Nephron progenitor cell (in vitro differentiated cells): Measurements from ENCODE around the gene ZBTB43.

Source experiments
- DNase-seq: peaks from one replicate; pipeline ENCODE4 v3.0.0; 2021
- H3K27ac Mint-ChIP-seq: 2 replicates; pipeline ENCODE4 v1.8.0; 2021; ENCODE audit warnings: mild to moderate bottlenecking, moderate library complexity, mixed read lengths
- H3K27me3 Mint-ChIP-seq: 2 replicates; pipeline ENCODE4 v1.8.0; 2021; ENCODE audit warnings: mild to moderate bottlenecking, low read depth, mixed read lengths; ENCODE audit not compliant: poor library complexity
- H3K36me3 Mint-ChIP-seq: 2 replicates; pipeline ENCODE4 v1.8.0; 2021; ENCODE audit warnings: low read depth, mixed read lengths
- H3K4me1 Mint-ChIP-seq: 2 replicates; pipeline ENCODE4 v1.8.0; 2021; ENCODE audit warnings: mixed read lengths
- H3K4me3 Mint-ChIP-seq: 2 replicates; pipeline ENCODE4 v1.8.0; 2021; ENCODE audit warnings: mild to moderate bottlenecking, moderate library complexity, mixed read lengths
- H3K9me3 Mint-ChIP-seq: 2 replicates; pipeline ENCODE4 v1.8.0; 2021; ENCODE audit warnings: mild to moderate bottlenecking, moderate library complexity, mixed read lengths
- TF ChIP-seq, protein P1 (sequence below): fragments of 200-600 bp; sonication (generic); IDR thresholded peaks from 2 replicates; pipeline ENCODE4 v1.5.0; 2021; ENCODE audit warnings: antibody characterized with exemption

ZBTB43 gene, protein sequence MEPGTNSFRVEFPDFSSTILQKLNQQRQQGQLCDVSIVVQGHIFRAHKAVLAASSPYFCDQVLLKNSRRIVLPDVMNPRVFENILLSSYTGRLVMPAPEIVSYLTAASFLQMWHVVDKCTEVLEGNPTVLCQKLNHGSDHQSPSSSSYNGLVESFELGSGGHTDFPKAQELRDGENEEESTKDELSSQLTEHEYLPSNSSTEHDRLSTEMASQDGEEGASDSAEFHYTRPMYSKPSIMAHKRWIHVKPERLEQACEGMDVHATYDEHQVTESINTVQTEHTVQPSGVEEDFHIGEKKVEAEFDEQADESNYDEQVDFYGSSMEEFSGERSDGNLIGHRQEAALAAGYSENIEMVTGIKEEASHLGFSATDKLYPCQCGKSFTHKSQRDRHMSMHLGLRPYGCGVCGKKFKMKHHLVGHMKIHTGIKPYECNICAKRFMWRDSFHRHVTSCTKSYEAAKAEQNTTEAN

DNA sequence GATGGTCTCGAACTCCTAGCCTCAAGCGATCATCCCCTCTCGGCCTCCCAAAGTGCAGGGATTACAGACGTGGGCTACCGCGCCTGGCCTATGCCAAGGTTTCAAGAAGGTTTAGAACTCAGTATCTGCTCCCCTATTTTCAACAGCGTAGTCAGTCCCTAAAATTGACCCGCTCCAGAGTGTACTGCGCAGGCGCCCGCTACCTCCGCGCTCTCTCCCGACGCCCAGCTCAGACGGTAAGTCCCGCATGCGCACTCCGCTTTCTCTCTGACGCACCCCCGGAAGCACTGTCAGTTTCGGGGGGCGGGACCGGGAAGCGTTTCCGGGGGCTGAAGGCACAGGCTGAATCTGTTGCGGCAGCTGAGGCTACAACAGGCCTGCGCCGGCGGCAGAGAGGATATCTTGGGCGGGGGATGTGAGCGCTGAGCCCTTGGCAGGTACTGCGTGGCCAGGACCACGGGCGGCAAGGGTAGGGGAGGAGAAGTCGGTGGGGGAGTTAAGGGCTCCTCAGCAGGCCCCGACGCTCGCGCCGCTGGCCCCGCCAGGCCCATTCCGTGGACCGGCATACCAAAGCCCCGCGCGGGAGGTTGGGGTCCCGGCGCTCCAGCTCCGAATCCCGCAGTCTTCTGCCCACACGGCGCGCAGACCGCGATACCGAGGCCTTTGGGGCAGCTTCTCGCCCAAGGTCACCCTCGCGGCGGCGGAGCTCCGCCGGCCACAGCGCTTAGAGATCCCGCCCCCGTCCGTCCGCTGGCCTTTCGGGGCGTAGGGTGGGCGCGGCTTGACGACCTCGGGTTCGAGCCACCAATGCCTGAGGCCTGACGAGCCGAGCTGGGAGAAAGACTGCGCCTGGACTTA is at the start of gene ZBTB43:
ZBTB43 (plus strand) TSS at position 345 of the 858 bp plus-strand sequence. CDS start 27,470 bp downstream, outside the sequence.
- Mint-ChIP-seq H3K4me3 (peak within 1 kb of the TSS; percentile 96), H3K9me3 (peaks cover 5% of the 10 kb centered on the region), H3K4me1 (peaks cover 38% of the 10 kb centered on the region), H3K36me3 (no peaks in the 10 kb centered on the region), H3K27ac (peak within 1 kb of the TSS; percentile 98), H3K27me3 (peaks cover 32% of the 10 kb centered on the region)
- TF ChIP-seq, protein P1, sequence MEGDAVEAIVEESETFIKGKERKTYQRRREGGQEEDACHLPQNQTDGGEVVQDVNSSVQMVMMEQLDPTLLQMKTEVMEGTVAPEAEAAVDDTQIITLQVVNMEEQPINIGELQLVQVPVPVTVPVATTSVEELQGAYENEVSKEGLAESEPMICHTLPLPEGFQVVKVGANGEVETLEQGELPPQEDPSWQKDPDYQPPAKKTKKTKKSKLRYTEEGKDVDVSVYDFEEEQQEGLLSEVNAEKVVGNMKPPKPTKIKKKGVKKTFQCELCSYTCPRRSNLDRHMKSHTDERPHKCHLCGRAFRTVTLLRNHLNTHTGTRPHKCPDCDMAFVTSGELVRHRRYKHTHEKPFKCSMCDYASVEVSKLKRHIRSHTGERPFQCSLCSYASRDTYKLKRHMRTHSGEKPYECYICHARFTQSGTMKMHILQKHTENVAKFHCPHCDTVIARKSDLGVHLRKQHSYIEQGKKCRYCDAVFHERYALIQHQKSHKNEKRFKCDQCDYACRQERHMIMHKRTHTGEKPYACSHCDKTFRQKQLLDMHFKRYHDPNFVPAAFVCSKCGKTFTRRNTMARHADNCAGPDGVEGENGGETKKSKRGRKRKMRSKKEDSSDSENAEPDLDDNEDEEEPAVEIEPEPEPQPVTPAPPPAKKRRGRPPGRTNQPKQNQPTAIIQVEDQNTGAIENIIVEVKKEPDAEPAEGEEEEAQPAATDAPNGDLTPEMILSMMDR: no peak
- peak; percentile 97 for DNase-seq

DNA sequence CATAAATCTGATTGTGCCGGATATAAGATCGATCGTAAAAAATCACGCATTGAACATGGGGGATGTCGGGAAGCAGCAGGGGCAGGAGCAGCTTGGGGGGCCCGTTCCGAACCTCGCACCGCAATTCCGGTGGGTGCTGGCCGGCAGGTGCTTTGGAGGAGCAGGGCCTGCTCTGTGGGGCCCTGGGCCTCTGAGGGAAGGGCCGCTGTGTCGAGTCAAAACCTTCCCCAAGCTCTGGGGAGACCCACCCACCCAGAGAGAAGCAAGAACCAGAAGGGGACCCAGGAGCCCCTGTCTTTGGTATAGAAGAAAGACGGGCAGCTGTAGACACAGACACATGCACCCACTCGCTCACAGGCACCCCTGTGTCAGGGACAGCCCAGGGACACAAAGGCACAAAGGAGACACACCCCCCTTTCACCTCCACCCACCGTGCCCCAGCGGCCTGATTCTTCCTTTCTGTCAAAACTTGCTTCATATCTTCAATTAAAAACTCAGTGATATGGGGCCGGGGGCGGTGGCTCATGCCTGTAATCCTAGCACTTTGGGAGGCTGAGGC is 49.4 kb upstream of the ZBTB43 start:
- Mint-ChIP-seq H3K4me3 (no peak overlapping the region), H3K27ac (no peak overlapping the region), H3K9me3 (no peaks in the 10 kb centered on the region), H3K27me3 (peaks cover 57% of the 10 kb centered on the region), H3K4me1 (peaks cover 15% of the 10 kb centered on the region), H3K36me3 (no peaks in the 10 kb centered on the region)
- no peak for DNase-seq
- TF ChIP-seq, protein P1: no peak

DNA sequence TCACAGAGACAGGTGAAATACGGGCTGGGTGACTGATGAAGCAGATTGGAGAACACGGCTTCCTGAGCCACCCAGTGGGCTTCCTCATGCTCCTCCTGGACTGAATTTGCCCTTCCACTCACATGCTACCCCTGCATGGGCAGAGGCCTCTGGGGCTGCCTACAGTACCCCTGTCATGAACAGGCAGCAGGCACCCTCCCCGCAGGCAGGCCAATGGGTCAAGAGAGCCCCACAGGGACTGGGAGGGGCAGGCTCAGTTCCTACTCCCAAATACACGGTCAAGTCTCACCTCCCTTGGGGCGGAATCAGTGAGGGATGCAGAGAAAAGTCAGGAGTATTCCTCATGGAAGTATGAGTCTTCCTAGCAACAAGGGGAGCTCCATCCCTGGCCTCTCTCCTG is 48.6 kb upstream of the ZBTB43 start:
- Mint-ChIP-seq H3K27me3 (peaks cover 51% of the 10 kb centered on the region), H3K4me1 (peaks cover 15% of the 10 kb centered on the region), H3K4me3 (no peak overlapping the region), H3K36me3 (no peaks in the 10 kb centered on the region), H3K27ac (no peak overlapping the region), H3K9me3 (no peaks in the 10 kb centered on the region)
- no peak for DNase-seq
- TF ChIP-seq, protein P1: no peak

DNA sequence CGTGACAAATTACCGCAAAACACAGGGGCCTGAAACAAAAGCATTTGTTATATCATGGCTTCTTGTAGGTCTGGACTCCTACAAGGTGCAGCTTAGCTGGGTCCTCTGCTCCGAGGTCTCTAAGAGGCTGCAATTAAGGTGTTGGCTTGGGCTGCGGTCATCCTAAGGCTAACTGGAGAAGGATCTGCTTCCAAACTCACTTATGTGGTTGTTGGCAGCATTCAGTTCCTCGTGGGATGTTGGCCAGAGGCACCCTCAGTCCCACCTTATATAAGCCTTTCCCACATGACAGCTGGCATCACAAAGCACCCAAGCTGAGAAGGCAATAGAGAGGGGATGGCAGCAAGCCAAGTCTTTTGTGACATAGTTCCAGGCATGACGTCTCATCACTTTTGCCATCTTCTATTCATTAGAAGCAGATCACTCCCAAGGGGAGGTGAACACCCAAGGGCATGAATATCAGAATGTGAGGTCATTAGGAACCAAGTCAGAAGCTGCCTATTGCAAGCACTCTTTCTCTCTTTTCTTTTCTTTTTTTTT is 47.9 kb upstream of the ZBTB43 start:
- Mint-ChIP-seq H3K27ac (no peak overlapping the region), H3K27me3 (peaks cover 45% of the 10 kb centered on the region), H3K9me3 (peaks cover 4% of the 10 kb centered on the region), H3K36me3 (peaks cover 4% of the 10 kb centered on the region), H3K4me3 (no peak overlapping the region), H3K4me1 (peaks cover 15% of the 10 kb centered on the region)
- no peak for DNase-seq
- TF ChIP-seq, protein P1: no peak

DNA sequence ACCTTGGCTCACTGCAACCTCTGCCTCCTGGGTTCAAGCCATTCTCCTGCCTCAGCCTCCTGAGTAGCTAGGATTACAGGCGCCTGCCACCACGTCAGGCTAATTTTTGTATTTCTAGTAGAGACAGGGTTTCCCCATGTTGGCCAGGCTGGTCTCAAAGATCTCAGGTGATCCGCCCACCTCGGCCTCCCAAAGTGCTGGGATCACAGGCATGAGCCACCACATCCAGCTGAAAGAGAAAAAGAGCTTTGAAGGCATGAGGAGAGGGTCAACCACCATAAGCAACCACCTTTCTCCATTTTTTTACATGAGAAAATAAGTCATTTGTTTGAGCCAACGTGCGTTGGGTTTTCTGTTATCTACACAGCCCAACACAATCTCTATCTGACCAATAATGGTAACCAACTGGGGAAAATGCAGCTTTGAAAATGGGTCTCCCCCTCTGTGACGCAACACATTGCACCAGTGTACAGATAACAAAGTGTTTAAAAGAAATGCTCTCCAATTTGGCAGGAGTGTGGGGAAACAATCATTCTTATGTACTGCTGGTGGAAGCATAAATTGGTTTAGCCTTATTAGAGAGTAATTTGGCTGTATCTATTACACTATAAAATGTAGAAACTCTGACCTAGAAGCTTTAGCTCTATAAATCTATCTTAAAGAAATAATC is 45.8 kb upstream of the ZBTB43 start:
- no peak overlapping the region for H3K4me3 Mint-ChIP-seq
- H3K36me3 Mint-ChIP-seq: peaks cover 4% of the 10 kb centered on the region
- peaks cover 8% of the 10 kb centered on the region for H3K9me3 Mint-ChIP-seq
- H3K27me3 Mint-ChIP-seq: peaks cover 37% of the 10 kb centered on the region
- DNase-seq: no peak
- H3K4me1 Mint-ChIP-seq: peaks cover 15% of the 10 kb centered on the region
- TF ChIP-seq, protein P1: no peak
- no peak overlapping the region for H3K27ac Mint-ChIP-seq
